NCI-H187 (cell line): ENCODE results near the gene ANXA2.
A peak's percentile ranks its signal among the peaks of the same experiment; 100 is the strongest.

Experiments
- DNase-seq, 2 experiments: peaks; one replicate each; lab custom pipeline; 2025; lab: John Stamatoyannopoulos, UW

Gene ANXA2

GRCh38 chr15:60370869-60371136 lies 27.0 kb downstream of the ANXA2 start:
- DNase-seq, result no peak

GRCh38 chr15:60370105-60370868 lies 27.5 kb downstream of the ANXA2 start:
- DNase-seq, result no peak

GRCh38 chr15:60369696-60370095 lies 28.1 kb downstream of the ANXA2 start:
- no peak for DNase-seq

- no peak for DNase-seq
These were observed 33.2 kb downstream of the ANXA2 start for GRCh38 chr15:60364612-60364924.

GRCh38 chr15:60363903-60364611 lies 33.7 kb downstream of the ANXA2 start:
- DNase-seq, result no peak

- DNase-seq, result no peak
These were observed 34.7 kb downstream of the ANXA2 start for GRCh38 chr15:60363087-60363549.

- DNase-seq, result no peak
These were observed 35.3 kb downstream of the ANXA2 start for GRCh38 chr15:60362321-60363086.

- peak in 1 of 2 experiments; percentile 42 for DNase-seq
These were observed 38.0 kb downstream of the ANXA2 start for GRCh38 chr15:60359738-60360137.

- DNase-seq, result peak; percentile 57 to 73
These were observed 38.7 kb downstream of the ANXA2 start for GRCh38 chr15:60358935-60359682.

- DNase-seq, result no peak
These were observed 41.0 kb downstream of the ANXA2 start for GRCh38 chr15:60356832-60357231.

GRCh38 chr15:60355148-60355857 lies 42.5 kb downstream of the ANXA2 start:
- DNase-seq, result no peak

GRCh38 chr15:60353245-60353920 lies 44.4 kb downstream of the ANXA2 start:
- DNase-seq, result no peak

GRCh38 chr15:60352525-60352924 lies 45.3 kb downstream of the ANXA2 start:
- no peak for DNase-seq

GRCh38 chr15:60351066-60351465 lies 46.7 kb downstream of the ANXA2 start:
- DNase-seq, result peak; percentile 47 to 51

GRCh38 chr15:60350108-60350507 lies 47.7 kb downstream of the ANXA2 start:
- DNase-seq, result no peak

GRCh38 chr15:60349589-60349988 lies 48.2 kb downstream of the ANXA2 start:
- no peak for DNase-seq

GRCh38 chr15:60347480-60348049 lies 50.2 kb downstream of the ANXA2 start:
- no peak for DNase-seq

GRCh38 chr15:60346653-60347052 lies 51.1 kb downstream of the ANXA2 start:
- DNase-seq, result no peak

GRCh38 chr15:60346077-60346476 lies 51.7 kb downstream of the ANXA2 start:
- no peak for DNase-seq

- no peak for DNase-seq
These were observed 52.2 kb downstream of the ANXA2 start for GRCh38 chr15:60345598-60345997.

- DNase-seq, result no peak
These were observed 52.8 kb downstream of the ANXA2 start for GRCh38 chr15:60344987-60345386.
